NOMO-1 (cell line): Measurements from ENCODE around the gene PRAMEF33.
"Not testable (repeated sequence)": the region's sequence is repeated elsewhere in the genome, so short reads cannot be mapped to it uniquely, and the experiment has no call there.

Experiments used
- DNase-seq, 2 experiments: peaks; one replicate each; lab custom pipeline; 2025; ENCODE audit not compliant: unreplicated experiment in 2 of 2; lab: John Stamatoyannopoulos, UW

Gene PRAMEF33

GRCh38 chr1:13303239-13303638, at the start of gene PRAMEF33:
Gene PRAMEF33 (plus strand): TSS chr1:13303539. CDS start chr1:13305955, 2,416 bp downstream.
- not testable (repeated sequence) for DNase-seq

DNA sequence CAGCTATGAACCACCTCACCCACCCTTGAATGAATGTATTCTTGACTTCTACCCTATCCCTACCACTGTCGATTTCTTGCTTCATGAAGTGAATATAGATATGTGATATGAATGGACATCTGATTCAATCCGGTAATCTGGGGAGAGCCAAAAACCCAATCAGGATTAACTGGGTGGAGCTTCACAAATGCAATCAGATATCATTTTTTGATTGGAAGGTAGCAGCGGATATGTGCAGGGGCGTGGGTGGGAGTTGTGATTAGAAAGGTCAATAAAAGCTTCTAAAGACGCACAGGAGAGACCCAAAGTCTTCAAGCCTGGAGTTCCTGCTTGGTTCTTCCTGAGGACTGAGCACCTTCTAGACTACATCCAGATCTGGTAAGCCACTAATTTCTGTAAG, 49.4 kb upstream of the PRAMEF33 start, which contains the start of gene PRAMEF5:
PRAMEF5 (plus strand) TSS at position 301 of the 400 bp plus-strand sequence. CDS start 5,071 bp downstream, outside the sequence.
- not testable (repeated sequence) for DNase-seq

DNA sequence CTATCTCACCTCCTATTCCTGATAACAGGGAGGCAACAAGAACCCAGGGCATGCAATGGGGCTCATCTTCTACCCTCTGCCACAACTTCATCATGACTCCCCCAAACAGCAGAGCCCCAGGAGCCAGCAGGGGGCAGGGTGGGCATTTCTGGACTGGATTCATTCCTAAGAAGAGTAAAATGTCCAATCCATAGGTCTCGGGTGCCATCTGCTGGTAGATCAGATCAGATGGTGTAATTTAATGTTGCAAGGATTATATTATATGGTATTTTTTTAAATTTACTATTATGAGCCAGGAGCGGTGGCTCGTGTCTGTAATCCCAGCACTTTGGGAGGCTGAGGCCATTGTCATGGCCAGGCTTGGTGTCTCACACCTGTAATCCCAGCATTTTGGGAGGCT, 38.2 kb upstream of the PRAMEF33 start:
- DNase-seq: not testable (repeated sequence)

DNA sequence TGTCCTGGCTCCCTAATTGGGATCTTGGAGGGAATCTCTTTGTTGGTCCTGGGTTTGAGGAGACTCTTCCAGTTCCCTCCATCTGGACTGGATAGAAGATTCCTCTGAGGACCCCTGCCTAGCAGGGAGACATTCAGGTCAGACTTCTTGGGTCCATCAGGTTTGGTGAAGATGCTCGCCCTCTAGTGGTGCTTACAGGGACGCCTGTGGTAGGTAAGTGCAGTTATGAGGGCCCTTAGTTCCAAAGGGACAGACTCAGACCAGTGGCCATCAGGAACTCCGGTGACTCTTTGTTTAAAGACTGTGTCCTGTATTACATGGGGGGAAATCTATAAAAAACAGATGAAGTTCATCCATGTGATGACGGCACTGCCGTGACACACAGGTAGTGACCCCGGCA, 26.3 kb upstream of the PRAMEF33 start:
- DNase-seq: not testable (repeated sequence)

DNA sequence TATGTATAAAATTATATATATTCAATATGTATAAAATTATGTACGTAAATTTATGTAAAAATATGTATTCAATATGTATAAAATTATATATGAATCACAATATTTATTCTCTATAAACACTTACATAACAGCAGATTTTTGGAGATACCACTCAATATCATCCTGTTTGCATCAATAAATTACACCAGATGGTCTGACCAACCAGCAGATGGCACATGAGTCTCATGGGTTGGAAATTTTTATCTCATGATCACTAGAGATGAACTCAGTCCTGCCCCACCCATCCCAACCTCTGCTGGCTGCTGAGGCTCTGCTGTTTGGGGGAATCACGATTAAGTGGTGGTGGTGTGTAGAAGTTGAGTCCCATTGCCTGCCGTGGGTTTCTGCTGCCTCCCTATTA, 23.7 kb upstream of the PRAMEF33 start:
- not testable (repeated sequence) for DNase-seq

DNA sequence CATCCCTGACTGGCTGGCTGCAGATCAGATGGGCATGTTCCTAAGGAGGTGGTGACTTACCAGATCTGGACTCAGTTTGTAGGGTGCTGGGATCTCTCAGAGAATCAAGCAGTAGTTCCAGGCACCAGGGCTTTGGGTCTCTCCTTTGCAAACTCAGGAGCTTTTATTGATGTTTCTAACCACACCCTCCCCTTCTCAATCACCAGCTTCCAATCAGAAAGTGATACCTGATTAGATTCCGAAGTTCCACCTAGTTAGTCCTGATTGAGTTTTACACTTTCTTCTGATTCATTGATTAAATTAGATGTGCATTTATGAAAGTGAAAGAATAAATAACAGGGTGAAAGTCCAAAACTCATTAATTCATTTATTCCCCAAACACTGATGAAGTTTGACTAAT, 18.3 kb upstream of the PRAMEF33 start, which contains the start of gene PRAMEF8:
PRAMEF8 (minus strand) TSS at position 101 of the 400 bp plus-strand sequence. CDS start 1,046 bp downstream, outside the sequence.
- DNase-seq: not testable (repeated sequence)

- not testable (repeated sequence) for DNase-seq
Measured at GRCh38 chr1:13289030-13289429, 14.3 kb upstream of the PRAMEF33 start.

DNA sequence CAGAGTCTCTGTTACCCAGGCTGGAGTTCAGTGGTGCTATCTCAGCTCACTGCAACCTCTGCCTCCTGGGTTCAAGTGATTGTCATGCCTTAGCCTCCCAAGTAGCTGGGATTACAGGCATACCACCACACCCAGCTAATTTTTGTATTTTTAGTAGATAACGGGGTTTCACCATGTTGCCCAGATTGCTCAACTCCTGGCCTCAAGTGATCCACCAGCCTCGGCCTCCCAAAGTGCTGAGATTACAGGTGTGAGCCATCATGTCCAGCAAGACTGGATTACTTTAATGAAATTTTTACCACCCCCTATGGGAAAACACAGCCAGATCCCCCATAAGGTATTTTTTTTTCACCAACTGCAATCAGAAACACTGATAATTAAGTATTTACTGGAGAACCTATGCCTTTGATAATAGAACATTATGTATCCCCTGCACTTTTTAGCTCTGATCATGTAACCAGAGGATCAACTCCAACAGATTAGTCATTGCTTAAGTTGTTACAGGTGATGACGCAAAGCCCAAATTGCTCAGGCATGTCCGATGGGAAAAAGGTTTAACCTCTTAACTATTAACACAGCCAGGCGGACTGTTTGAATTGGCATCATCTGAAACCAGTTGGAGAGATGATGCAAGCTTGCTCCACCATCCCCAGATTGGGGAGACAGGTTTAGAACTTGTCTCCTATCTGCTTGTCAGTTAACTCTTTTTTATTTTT, 6.0 kb upstream of the PRAMEF33 start:
- DNase-seq: not testable (repeated sequence)

- DNase-seq: not testable (repeated sequence)
Measured at GRCh38 chr1:13298699-13299098, 4.6 kb upstream of the PRAMEF33 start.

DNA sequence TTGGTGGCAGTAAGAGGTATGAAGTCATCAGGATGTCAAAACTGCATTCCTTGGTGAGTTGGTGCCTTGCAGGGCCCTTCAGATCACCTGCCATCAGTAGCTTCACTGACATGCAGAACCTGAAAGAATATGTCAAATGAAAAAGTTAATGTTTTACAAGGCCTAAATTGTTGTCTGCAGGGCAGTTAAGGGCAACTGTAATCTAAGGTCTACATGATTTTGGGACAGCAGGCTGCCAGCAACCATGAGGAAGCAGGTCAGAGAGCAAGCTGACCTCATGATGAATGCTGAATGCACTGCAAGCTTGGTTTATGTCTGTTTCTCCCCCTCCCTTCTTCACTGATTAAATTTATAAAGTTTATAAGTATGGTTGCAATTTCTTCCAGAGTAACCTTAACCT, 1.1 kb upstream of the PRAMEF33 start:
- DNase-seq: not testable (repeated sequence)

- not testable (repeated sequence) for DNase-seq
Measured at GRCh38 chr1:13315281-13315680, 11.9 kb downstream of the PRAMEF33 start, which contains the start of gene PRAMEF15. Gene PRAMEF15 (plus strand): TSS chr1:13315581. CDS start chr1:13318408, 2,827 bp downstream.

- not testable (repeated sequence) for DNase-seq
Measured at GRCh38 chr1:13342496-13342895, 39.2 kb downstream of the PRAMEF33 start.

GRCh38 chr1:13347034-13347433, 43.7 kb downstream of the PRAMEF33 start, which contains the start of gene PRAMEF14:
Gene PRAMEF14 (minus strand): TSS chr1:13347134. CDS start chr1:13345314, 1,820 bp downstream.
- DNase-seq: not testable (repeated sequence)

DNA sequence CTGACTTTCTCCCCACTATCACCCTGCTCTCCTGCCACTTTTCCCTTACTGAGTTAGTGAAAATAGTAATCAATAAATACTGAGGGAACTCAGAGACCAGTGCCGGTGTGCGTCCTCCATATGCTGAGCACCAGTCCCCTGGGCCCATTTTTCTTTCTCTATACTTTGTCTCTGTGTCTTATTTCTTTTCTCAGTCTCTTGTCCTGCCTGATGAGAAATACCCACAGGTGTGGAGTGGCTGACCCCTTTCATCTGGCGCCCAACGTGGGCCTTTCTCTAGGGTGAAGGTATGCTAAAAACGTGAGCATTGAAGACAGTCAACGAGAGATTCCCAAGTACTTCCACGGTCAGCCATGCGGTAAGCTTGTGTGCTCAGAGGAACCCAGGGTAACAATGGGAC, 50.1 kb downstream of the PRAMEF33 start:
- DNase-seq: not testable (repeated sequence)

DNA sequence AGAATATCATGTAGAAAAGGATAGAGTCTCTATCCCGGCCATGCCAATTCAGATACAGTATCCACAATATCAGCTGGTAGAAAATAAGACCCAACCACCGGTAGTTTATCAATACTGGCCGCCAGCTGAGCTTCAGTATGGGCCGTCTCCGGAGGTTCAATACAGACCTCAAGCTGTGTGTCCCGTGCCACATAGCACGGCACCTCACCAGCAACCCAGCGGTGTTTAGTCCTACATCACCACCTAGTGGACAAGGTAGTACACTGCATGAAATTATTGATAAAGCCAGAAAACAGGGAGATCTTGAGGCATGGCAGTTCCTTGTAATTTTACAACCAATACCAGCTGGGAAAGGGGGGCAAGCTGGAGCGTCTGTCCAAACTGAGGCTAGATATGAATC, 51.1 kb downstream of the PRAMEF33 start:
- not testable (repeated sequence) for DNase-seq

DNA sequence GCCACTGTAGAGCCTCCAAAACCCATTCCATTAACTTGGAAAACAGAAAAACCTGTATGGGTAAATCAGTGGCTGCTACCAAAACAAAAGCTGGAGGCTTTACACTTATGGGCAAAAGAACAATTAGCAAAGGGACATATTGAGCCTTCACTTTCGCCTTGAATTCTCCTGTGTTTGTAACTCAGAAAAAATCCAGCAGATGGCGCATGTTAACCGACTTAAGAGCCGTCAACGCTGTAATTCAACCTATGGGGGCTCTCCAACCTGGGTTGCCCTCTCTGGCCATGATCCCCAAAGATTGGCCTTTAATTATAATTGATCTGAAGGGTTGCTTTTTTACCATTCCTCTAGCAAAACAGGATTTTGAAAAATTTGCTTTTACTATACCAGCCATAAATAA, 53.4 kb downstream of the PRAMEF33 start:
- peak; percentile 3 to 34 for DNase-seq
